IMR-90 (cell line): ENCODE measurements around the gene KIF9.

Experiments
- CTCF ChIP-seq: conservative IDR thresholded peaks from 2 replicates; pipeline ENCODE4 v1.5.1; 2012; ENCODE audit warnings: mild to moderate bottlenecking, low read depth, low read length, improper control_type of control experiment
- SMC3 ChIP-seq: fragments of 150-350 bp; IDR thresholded peaks from 2 replicates; pipeline ENCODE4 v1.6.1; 2016; ENCODE audit warnings: low read depth, mild to moderate bottlenecking, antibody characterized with exemption, low read length, moderate library complexity

GRCh38 chr3:47227678-47228077 lies 54.9 kb downstream of the KIF9 start:
- TF ChIP-seq CTCF (no peak), SMC3 (no peak)
